H1 (cell line): ENCODE measurements around the gene GNAI1.

Experiments used
- CEBPB ChIP-seq: IDR thresholded peaks from 2 replicates; pipeline ENCODE4 v1.6.1; 2012; ENCODE audit warnings: low read depth, low read length
- PHF8 ChIP-seq: fragments of 200-600 bp; sonication (generic); conservative IDR thresholded peaks from 2 replicates; pipeline ENCODE4 v1.7.1; 2012; ENCODE audit warnings: low read depth, mild to moderate bottlenecking, inconsistent platforms, low read length, moderate library complexity
- POLR2A ChIP-seq, 2 experiments: IDR thresholded peaks; 1 replicate in 1 of 2; 2 replicates in 1 of 2; pipeline ENCODE4 v1.6.1; 2011; ENCODE audit warnings: low read depth in 2 of 2, low read length in 2 of 2, mild to moderate bottlenecking in 2 of 2; ENCODE audit errors: control extremely low read depth in 1 of 2
- TAF7 ChIP-seq: optimal IDR thresholded peaks from 2 replicates; pipeline ENCODE3; 2011; ENCODE audit warnings: low read depth, mild to moderate bottlenecking, inconsistent platforms, low read length, moderate library complexity, borderline replicate concordance
- USF2 ChIP-seq: IDR thresholded peaks from 2 replicates; pipeline ENCODE4 v1.6.1; 2011; ENCODE audit warnings: low read length, improper control_type of control experiment

- no peak for TF ChIP-seq USF2
- no peak for TF ChIP-seq POLR2A (IDR thresholded peaks at IDR 0.05; ENCODE audit: control extremely low read depth in 1 of 2, low read depth in 2 of 2, low read length in 2 of 2)
- TF ChIP-seq TAF7, result no peak
- TF ChIP-seq CEBPB, result no peak
- TF ChIP-seq PHF8, result no peak
Measured at GRCh38 chr7:80253237-80253636, 118.6 kb downstream of the GNAI1 start.
